Stimulated activated CD4-positive, alpha-beta T cell treated with anti-CD3 and anti-CD28 coated beads, Interleukin-4, amount 100 ng/mL, for 48 hours (primary cell): ENCODE measurements around the gene CD180.

Source experiments
- DNase-seq, 2 donors: peaks; one replicate each; pipeline ENCODE4 v3.0.0-alpha.2; 2020; ENCODE audit warnings: low read depth in 2 of 2

Gene CD180

DNA sequence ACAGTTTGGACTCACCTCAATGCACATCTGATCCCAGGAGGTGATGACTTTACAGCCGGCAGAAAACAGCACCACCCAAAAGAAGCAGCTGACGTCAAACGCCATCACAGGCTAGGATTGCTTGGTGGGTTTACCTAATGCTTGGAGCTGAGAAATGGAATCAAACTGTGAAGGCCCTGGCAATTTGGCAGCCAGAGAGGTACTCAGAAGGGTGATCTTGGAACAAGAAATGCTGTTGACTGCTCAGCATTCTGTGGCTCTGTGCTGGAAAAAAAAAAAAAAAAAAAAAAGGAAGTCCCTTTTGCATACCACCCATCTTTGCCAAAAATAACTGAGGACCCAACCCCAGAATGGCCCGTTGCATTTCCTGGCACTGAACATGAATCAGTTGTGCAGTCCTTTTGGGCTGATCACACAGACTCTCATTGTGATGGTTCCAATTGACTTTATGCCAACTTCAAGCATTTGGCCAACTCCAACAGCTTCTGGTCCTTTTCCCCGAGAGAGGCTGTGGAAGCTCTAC, at the start of gene CD180:
Gene CD180 (minus strand): TSS at position 263 of the 523 bp plus-strand sequence. CDS start 158 bp downstream, at position 105.
- no peak for DNase-seq

DNA sequence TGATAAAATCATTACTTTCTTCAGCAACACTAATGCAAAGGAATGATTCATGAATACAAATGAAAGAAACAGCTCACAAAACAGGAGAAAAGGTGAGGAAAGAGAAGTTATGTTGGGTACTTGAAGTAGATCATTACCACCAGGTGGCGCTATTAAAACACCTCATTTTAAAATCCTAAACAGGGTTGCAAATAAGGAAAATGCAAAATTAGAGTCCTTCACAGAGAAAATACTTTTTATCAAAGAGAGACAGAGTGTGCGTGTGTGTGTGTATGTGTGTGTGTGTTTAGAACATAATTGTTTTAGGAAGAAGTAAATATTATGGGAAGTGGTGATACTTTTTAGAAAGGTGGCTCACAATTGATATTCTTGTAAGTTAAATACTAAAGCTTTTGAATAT, 49.5 kb upstream of the CD180 start:
- no peak for DNase-seq

DNA sequence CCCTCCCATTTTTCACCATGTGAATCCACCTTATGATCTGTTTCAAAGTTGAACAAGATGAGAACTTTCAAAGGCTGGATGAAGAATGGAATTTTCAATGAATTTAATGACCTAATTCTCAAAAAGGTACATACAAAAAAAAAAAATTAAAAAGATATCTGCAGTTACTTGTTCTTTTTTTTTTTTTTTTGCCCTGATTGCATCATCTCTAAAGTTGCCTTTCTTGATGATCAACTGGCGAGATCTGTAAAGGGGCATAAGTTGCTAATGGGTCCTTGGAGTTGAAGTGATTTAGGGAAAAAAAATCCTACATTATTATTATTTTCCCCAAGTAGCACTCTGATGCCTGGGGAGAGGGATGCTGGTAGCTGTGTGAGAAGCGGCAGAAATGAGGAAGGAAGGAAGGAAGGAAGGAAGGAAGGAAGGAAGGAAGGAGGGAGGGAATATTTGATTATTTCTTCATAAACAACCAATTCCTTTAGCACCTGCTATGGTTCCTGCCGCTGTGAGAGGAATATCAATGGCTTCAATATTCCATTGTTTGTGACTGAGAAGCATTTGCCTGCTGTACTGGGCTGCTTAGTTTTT, 48.8 kb upstream of the CD180 start:
- no peak for DNase-seq

DNA sequence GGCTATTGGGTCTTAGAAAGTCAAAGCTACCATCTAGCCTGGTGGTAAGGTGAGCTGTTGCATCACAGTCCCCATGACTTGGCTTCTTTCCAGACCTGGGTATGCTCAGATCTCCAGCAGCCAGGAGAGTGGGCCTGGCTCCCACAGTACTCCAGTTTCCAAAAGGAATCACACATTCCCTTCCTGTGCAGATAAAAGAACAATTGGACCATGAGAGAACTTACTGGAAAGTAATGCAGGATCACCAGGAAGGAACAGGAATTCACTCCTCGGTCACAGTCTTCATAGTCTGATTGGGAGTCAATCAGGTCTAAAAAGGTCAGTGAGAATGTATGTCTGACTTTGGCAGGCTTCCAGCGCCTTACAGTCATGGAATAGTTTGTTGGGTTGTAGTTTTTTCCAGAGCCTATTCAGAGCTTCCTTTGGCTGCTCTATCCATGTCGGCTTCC, 47.8 kb upstream of the CD180 start:
- no peak for DNase-seq

DNA sequence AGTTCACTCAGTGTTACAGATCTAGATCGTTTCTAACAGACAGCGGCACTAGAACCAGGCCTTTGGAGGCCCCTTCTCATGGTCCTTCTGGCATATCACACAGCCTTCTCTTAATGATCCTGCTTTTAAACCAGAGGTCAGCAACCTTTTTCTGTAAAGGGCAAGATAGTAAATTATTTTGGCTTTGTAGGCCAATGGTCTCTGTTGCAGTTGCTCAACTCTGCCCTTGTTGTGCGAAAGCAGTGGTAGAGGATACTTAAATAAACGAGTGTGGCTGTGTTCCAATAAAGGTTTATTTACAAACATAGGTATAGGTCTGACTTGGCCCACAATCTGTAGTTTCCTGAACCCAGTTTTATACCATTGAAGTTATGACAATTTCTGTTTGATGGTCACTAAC, 47.3 kb upstream of the CD180 start:
- DNase-seq = no peak

DNA sequence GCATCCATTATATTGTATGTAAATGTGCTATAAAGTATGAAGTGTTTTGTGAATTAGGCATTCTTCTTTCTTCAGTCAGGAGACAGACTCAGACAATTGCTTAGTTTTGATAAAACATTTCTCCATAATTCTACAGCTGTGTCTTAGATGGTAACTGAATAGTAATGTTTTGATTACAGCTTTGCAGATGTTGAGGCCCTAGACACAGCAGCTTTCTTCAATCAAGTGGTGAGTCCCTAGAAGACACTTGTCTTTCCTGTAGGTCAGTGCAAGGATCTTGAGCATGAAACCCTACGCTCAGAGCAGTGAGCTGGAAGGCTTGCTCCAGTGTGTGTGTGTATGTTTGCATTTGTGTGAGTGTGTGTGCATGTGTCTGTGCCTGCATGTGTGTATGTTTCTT, 46.8 kb upstream of the CD180 start:
- DNase-seq = no peak

DNA sequence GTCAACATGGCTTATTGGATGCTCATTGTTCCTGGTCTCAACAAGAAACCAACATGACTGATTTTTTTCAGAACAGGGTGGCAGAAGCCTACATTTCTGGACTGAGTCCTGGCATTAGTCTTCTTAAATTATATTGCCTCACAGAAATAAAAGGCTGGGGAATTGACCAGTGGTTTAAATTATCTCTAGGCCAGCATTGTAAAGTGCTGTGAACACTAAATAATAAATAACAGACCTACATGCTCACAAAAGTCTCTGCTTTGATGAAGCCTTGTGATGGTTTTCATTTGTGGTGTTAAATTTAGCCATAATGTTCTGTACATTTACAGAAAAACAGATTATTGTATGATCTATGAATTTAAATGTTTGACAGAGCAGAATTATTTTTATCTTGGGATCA, 44.7 kb upstream of the CD180 start:
- DNase-seq = no peak

DNA sequence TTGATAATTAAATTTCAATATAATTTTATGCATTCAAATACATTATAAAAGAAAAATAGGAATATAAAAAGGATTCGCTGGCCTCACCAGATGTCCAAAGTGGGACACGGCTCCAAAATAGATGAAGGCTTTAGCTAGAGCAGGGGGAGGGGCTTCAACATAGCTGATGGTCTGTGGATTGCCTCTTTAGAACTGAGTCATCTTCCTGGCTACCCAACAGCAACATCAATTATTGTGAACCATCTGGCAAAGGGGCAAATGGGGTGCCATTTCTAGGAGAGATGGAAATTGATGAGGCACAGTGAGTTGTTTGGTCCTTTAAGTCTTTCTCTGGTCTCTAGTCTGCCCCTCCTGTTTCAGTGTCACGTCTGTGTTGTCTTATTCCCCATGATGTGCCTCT, 44.2 kb upstream of the CD180 start:
- no peak for DNase-seq

DNA sequence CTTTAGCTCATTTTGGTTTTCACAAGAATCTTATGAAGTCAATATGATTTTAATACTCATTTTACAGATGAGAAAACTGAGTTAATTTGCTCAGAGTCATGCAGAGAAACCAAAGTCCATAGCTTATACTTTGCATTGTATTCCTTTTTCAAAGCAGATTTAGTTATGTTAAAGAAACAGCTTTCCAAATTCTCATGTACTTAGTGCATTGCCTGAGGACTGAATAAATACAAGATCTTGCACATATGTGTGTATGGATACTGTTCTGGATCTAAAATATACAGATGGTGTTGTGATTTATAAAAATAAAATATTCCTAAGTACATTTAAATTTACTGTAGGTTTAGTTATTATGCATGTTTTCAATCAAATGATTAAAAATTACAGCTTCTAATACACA, 43.5 kb upstream of the CD180 start:
- DNase-seq = no peak

DNA sequence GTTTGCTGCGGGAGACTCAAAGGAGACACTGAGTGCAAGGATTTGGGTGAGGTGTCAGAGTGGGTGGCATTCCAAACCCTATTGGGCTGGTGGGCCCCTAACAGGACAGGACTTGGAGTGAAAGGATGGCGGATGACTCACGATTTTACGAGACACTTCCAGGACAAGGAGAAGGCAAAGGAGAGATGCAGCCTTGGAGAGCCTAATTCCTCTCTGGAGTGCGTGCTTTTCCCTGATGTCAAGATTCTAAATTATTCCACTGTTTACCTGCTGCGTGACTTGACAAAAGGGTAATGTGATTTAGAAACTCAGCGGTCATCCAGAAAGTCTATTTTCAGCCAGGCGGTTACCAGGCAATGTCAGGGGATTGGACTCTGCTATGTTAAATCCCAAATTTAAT, 41.6 kb upstream of the CD180 start:
- no peak for DNase-seq

DNA sequence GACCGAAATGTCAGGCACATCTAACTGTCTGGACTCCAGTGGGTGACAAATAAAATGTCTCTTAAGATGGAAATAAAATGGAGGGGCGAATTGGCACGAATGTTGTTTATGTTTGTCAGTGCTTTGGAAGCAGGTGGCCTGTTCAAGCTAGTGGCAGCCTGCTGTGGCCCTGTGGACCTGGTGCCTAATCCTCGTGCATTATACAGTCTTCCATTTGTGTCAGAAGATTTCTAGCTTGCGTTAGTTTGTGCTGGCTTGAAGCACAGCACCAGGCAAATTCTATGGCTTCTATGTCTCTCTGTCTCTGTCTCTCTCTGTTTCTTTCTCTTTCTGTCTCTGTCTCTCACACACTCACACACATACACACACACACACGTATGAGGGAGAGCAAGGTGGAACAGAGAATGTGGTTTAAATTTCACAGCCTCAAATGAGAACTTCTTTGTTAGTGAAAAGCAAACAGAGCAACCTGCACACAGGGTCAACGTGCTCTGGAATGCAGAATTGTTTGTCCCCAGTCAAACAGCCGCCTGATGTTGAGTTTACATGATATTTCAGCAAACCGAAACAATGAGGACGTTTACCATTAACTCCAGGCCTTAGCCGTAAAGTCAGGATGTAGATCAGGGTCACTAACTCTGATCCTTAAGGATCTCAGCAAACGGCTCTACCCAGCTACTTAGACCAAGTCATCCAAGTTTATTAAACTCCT, 39.0 kb upstream of the CD180 start:
- DNase-seq = no peak

DNA sequence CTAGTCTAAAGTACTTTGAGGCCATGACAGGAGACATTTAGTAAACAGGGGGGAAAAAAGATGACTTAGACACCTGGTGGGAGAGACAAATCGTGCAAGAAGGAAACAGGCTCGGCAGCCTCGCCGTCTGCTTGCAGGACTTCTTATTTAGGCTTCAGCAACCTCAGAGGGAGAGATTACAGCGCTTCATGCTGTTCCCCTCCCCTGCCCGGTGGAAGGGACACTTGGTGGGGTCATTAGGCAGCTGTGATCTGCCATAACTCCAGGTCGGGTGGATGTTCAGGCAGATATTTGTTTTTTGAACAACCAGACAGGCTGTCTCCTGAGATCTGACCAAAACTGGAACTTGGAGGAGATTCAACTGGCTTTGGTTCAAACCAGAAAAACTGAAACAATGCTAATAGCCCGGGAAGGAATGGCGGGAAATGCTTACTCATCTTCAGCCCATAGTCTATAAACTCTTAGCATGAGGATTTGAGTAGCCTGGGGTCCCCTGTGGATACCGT, 38.1 kb upstream of the CD180 start:
- no peak for DNase-seq

DNA sequence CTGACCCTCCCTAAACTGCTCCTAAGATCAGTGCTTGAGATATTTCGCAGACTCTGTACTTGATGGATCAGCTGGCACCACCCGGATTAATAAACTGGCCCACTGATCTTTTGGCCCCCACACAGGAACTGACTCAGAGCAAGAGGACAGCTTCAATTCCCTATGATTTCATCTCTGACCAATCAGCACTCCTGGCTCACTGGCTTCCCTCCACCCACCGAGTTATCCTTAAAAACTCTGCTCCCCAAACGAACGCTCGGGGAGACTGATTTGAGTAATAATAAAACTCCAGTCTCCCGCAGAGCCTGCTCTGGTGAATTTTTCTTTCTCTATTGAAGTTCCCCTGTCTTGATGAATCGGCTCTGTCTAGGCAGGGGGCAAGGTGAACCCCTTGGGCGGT, 36.5 kb upstream of the CD180 start:
- DNase-seq = no peak

DNA sequence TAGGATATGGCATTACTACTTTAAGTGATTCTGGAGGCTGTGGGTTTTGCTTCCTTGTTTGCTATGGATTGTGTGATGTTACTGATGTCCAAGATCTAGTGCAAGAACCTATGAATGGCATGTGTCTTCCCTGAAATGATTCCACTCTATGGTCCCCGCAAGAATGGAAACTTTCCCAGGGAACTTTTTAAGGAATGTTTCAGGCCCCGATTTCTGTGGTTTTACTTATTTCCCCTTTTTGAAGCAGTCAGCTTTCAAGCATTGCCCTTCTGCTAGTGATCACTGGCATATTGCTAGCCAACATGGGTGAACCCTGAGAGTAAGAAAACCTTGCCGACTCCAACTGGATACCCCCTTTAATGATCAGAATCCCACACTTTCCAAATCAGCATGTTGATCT, 26.6 kb upstream of the CD180 start:
- DNase-seq = no peak

DNA sequence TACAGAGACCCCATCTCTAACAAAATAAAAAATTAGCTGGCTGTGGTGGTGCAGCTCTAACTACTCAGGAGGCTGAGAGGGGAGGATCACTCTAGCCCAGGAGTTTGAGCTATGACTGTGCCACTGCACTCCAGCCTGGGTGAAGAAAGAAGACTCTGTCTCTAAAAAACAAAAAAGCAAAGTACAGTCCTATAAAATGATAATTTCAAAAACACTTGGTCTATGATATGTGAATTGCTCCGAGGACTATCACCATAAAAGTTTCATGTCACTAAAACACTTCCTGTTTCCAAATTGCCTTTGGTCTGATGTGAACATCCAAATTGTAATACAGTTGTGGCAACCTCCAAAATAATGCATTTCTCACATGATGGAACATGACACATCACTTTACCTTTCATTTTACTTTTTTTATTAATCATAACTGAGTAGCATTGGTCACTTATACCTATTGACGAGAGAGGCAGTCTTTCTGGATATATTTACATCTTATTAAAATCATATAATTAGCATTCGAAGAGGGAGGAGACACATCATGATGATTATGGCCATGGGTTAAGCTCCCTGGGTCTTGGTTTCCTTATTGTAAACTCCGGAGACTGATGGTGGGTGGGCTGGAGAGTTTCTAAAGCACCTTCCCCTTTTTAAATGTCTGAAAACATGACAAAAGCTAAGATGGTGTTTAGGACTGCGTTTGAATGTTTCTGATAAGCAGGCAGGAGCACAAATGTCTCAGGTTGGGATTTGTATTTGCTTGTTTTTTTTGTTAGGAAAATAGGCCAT, 25.8 kb upstream of the CD180 start:
- no peak for DNase-seq

DNA sequence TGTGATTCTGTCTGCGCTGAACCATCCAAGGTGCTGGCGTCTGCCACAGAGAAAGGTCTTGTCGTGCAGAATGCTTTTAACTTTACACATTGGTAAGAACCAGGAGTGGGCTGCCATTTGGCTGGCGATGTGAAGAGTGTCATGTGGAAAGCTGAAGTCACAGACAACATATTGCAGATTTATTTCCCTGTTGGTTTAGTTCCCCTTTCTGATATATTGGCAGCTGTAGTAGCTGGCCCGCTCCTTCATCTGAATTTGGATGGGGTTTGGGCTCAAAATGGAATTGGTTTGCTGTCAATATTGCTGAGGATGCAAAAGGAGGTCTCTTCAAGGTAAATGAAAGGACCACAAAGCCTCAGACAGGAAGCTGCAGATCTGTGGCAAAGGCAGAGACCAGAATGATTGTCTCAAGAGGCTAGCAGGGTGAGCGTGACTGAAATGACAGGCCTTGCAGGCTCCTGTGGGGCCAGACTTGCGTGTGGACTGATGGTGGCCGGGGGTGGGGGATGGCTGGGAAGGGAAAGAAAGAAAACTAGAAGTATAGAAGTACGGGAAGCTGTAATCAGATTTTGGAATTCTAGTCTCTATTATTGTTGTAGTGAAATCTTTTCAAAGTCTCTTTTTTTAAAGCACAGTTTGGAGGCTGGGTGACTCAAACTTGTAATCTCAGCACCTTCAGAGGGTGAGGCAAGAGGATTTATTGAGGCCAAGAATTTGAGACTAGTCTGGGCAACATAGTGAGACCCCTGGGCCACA, 25.1 kb upstream of the CD180 start:
- peak in 1 of 2 donors; percentile 41 for DNase-seq

DNA sequence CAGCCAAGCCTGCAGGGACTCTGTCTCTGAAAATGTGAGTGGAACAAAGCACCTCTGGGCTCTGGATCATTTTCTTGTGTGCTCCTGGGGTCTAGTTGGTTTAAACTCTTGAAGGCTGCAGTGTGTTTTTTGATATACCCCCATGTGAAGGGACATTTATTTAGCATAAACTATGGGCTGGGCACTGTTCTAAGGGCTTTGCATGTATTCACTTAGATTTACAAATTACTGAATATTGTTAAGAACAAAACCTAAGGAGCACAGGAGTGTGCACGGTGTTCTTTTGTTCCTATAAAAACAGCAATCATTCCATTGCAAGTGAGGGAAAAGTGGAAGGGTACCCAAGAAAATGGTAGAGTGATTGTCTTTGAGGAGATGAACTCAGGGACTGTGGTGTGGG, 20.0 kb upstream of the CD180 start:
- DNase-seq = no peak

DNA sequence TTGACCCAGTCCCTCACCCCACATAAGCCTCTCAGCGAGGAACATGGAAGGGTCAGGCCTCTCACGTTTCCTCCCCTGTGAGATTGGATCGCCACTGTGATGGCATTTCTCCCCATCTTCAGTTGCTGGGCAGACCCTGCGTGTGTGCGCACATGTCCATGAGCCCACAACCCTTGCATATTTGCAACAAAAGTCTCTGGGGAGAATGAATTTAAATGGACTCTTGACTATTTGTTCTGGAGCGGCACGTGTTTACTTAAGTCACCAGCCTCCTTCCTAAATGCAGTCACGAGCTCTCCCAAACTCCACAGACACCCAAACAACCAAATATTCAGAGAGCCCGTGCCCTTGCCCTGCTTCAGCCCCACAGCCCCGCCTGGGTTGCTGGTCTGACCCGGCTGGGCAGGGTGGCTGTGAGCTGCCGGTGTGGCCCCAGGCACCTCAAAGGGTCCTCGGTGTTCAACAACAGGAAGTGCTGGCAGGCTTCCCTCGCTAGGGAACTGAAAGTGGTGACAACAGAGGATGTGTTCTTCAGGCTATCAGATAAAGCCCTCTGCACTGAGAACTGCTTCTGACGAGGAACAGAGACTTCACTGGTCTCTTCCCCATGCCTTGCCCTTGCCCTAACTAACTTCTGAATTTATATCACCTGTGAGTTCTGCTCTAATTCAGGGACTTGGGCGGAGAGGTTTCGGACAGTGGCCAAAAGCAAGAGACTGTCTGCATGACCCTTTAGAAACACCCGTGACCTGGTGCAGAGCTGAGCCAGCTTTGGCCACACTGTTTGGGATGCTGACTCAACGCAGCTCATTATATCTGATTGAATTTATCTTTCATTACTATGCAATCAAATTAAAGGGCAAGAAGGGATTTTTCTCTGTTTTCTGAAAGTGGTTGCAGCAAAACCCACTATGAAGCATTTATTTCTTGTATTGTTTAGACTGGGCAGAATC, 19.2 kb upstream of the CD180 start:
- peak; percentile 45 to 58 for DNase-seq

DNA sequence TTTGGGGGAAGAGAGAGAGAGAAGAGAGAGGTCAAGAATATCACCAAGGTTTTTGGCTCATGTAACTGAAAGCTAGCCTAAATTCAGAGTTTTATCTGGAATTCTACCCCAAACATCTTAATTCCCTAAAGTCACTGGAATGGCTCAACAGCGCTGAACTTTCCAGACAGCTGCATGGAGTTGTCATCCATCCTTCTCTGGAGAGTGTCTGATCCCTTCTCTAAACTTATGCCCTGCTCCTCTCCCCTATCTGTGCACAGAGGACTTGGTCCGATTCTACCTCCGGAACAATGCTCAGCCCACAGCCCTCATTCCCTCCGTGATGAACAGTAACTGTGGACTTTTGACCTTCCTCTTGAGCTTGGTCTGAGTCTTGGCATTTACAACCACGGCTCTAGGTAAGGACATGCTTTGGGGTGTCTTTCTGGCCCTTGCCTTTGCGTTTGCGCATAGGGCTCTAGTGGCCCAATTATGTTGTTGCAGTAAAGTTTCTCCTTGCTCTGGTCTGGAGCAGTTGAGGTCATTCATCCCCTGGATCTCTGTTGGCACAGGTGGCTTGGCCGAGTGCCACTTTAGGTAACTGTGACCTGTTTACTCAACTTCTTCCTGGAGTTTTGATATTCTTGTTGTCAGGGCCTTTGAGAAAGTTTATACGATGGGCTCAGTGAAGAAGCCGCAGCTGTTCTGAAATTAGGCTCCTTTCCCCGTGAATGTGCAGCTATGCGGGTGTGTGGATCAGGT, 18.3 kb upstream of the CD180 start:
- no peak for DNase-seq

DNA sequence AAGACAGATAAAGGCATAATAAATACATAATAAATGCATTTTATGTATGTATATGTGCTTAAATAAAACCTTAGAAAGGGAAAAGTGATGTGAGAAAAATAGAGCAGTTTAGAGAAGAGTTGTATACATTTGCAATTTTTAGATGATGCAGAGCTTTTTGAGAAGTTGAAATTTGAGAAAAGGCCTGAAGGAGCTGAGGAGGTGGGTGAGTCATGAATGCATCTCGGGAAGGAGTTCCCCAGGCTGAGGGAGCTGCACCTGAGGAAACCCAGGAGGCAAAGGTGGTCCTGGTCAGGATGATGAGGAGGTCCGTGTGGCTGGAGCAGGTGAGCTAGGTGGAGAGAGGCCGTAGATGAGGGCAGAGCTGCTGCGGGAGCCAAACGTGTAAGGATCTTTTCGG, 17.4 kb upstream of the CD180 start:
- DNase-seq = no peak
